HepG2 (cell line): ENCODE measurements around the gene SIAE. TPM values are rescaled to one million over a fixed set of nuclear protein-coding genes. Genes with fewer than 3 reads are reported as not detected.

Source experiments
- ARID5B ChIP-seq: IDR thresholded peaks from 2 replicates; pipeline ENCODE4 v1.4.0; 2020; ENCODE audit warnings: mild to moderate bottlenecking, missing genetic modification reagents
- CTCF ChIP-seq: sonication (generic); formaldehyde crosslinking; IDR thresholded peaks from 2 replicates; pipeline ENCODE4 v1.5.0; 2020; ENCODE audit warnings: mild to moderate bottlenecking, missing genetic modification reagents, moderate library complexity
- ERF ChIP-seq: IDR thresholded peaks from 2 replicates; pipeline ENCODE4 v1.6.1; 2018; ENCODE audit warnings: missing biosample characterization, missing genetic modification reagents
- GATAD1 ChIP-seq: IDR thresholded peaks from 2 replicates; pipeline ENCODE4 v1.6.1; 2016; ENCODE audit warnings: missing genetic modification reagents, missing compliant biosample characterization
- JARID2 ChIP-seq: sonication (generic); formaldehyde crosslinking; IDR thresholded peaks from 2 replicates; pipeline ENCODE4 v1.8.1; 2023; ENCODE audit warnings: missing genetic modification reagents, inconsistent platforms; ENCODE audit not compliant: insufficient replicate concordance
- KLF13 ChIP-seq: sonication (generic); formaldehyde crosslinking; IDR thresholded peaks from 2 replicates; pipeline ENCODE4 v1.4.0; 2020; ENCODE audit warnings: mild to moderate bottlenecking, missing genetic modification reagents
- KLF16 ChIP-seq, 2 experiments: sonication (generic) in 1 of 2; formaldehyde crosslinking in 1 of 2; IDR thresholded peaks; 2 replicates each; pipeline versions ENCODE4 v1.6.1 to v1.8.0; 2016 to 2023; ENCODE audit warnings: missing genetic modification reagents in 2 of 2, missing compliant biosample characterization in 1 of 2
- MED8 ChIP-seq: sonication (generic); formaldehyde crosslinking; IDR thresholded peaks from 2 replicates; pipeline ENCODE4 v1.8.1; 2023; ENCODE audit warnings: mild to moderate bottlenecking, missing genetic modification reagents; ENCODE audit not compliant: insufficient replicate concordance
- PPARG ChIP-seq: conservative IDR thresholded peaks from 2 replicates; pipeline ENCODE4 v1.6.1; 2016; ENCODE audit warnings: missing biosample characterization, missing genetic modification reagents
- RXRA ChIP-seq: sonication (generic); formaldehyde crosslinking; IDR thresholded peaks from 2 replicates; pipeline ENCODE4 v1.5.1; 2020; ENCODE audit warnings: missing genetic modification reagents
- RXRB ChIP-seq: IDR thresholded peaks from 2 replicates; pipeline ENCODE4 v1.6.1; 2016; ENCODE audit warnings: borderline replicate concordance, missing genetic modification reagents, missing compliant biosample characterization
- SNAPC5 ChIP-seq: sonication (generic); formaldehyde crosslinking; IDR thresholded peaks from 2 replicates; pipeline ENCODE4 v1.8.1; 2023; ENCODE audit warnings: mild to moderate bottlenecking, missing genetic modification reagents, borderline replicate concordance
- SOX13 ChIP-seq, 3 experiments: fragments of 450-650 bp in 1 of 3; sonication (generic) in 1 of 3; formaldehyde crosslinking in 1 of 3; IDR thresholded peaks in 2 of 3; conservative IDR thresholded peaks in 1 of 3; 2 replicates each; pipeline versions ENCODE4 v1.5.0 to v1.6.1; 2016 to 2020; ENCODE audit warnings: antibody characterized with exemption in 1 of 3, mild to moderate bottlenecking in 1 of 3, missing compliant biosample characterization in 1 of 3, missing genetic modification reagents in 1 of 3, moderate library complexity in 1 of 3
- STAG1 ChIP-seq: sonication (generic); formaldehyde crosslinking; IDR thresholded peaks from 2 replicates; pipeline ENCODE4 v1.4.0; 2020; ENCODE audit warnings: missing genetic modification reagents
- TCF12 ChIP-seq, 2 experiments: fragments of 450-650 bp in 1 of 2; sonication (generic) in 1 of 2; formaldehyde crosslinking in 1 of 2; IDR thresholded peaks; 2 replicates each; pipeline versions ENCODE4 v1.6.1 to v1.8.0; 2017 to 2022; ENCODE audit warnings: antibody characterized with exemption in 1 of 2, mild to moderate bottlenecking in 1 of 2, missing genetic modification reagents in 1 of 2, moderate library complexity in 1 of 2
- WIZ ChIP-seq: sonication (generic); formaldehyde crosslinking; IDR thresholded peaks from 2 replicates; pipeline ENCODE4 v1.5.1; 2020; ENCODE audit warnings: mild to moderate bottlenecking, missing genetic modification reagents
- YEATS2 ChIP-seq: sonication (generic); formaldehyde crosslinking; IDR thresholded peaks from 2 replicates; pipeline ENCODE4 v1.4.0; 2020; ENCODE audit warnings: missing genetic modification reagents, borderline replicate concordance
- ZNF232 ChIP-seq: sonication (generic); formaldehyde crosslinking; IDR thresholded peaks from 2 replicates; pipeline ENCODE4 v1.4.0; 2020; ENCODE audit warnings: missing genetic modification reagents, borderline replicate concordance
- ZNF331 ChIP-seq: sonication (generic); formaldehyde crosslinking; IDR thresholded peaks from 2 replicates; pipeline ENCODE4 v1.4.0; 2020; ENCODE audit warnings: missing genetic modification reagents
- ZNF431 ChIP-seq: sonication (generic); formaldehyde crosslinking; IDR thresholded peaks from 2 replicates; pipeline ENCODE4 v1.9.0; 2022; ENCODE audit warnings: missing genetic modification reagents, low read depth, mild to moderate bottlenecking, borderline replicate concordance
- ZNF772 ChIP-seq: sonication (generic); formaldehyde crosslinking; IDR thresholded peaks from 2 replicates; pipeline ENCODE4 v1.5.0; 2020; ENCODE audit warnings: mild to moderate bottlenecking, missing genetic modification reagents
- ZNF800 ChIP-seq: sonication (generic); formaldehyde crosslinking; IDR thresholded peaks from 2 replicates; pipeline ENCODE4 v1.4.0; 2020; ENCODE audit warnings: missing genetic modification reagents
- polyA plus RNA-seq, 8 experiments: library from polyadenylated mRNA; depleted of rRNA in 3 of 8; stranded (reverse) in 7 of 8; unstranded in 1 of 8; fragments of >200 nt; fragmentation: Illumina TruSeq in 4 of 8; extraction: Trizol in 4 of 8; gene quantifications; 2 replicates each; pipeline versions ENCODE4 v1.2.1 to v1.2.3, GENCODE V29; 2011 to 2016; ENCODE audit warnings: low read depth in 4 of 8, missing spikeins in 1 of 8, mixed read lengths in 1 of 8; ENCODE audit not compliant: insufficient read depth in 1 of 8
- total RNA-seq, 5 experiments: library from RNA; depleted of rRNA; stranded (reverse); fragments of >200 nt; fragmentation: Illumina TruSeq; extraction: Trizol; gene quantifications; 2 replicates each; pipeline ENCODE4 v1.2.3, GENCODE V29; 2016; ENCODE audit warnings: low read depth in 1 of 5

SIAE gene
- total and polyA plus RNA-seq, 2 of the 13 experiments (the other 11 are each of a cell fraction or from before 2014, with no cell fraction given): 7.0 to 22.4 TPM

- TF ChIP-seq RXRA (CRISPR knock-in tag) (peak; percentile 59; the same call in 1 of the 2 replicates), KLF13 (CRISPR knock-in tag) (no peak), STAG1 (CRISPR knock-in tag) (peak; percentile 92), SOX13 (IDR thresholded peaks at IDR 0.05) (no peak), SOX13 (CRISPR knock-in tag; conservative IDR thresholded peaks at IDR 0.05 in 1 of 2, IDR thresholded peaks at IDR 0.05 in 1 of 2) (0 out of 4 replicates have a peak, but pooled peaks of 1 of the 2 experiments have one; percentile 14), ERF (0 out of 2 replicates have a peak, but pooled peaks have one; percentile 18), YEATS2 (0 out of 2 replicates have a peak, but pooled peaks have one; percentile 12), JARID2 (no peak), MED8 (CRISPR knock-in tag) (no peak), ZNF800 (CRISPR knock-in tag) (peak; percentile 56; the same call in 1 of the 2 replicates), KLF16 (CRISPR knock-in tag; IDR thresholded peaks at IDR 0.05) (0 out of 4 replicates have a peak, but pooled peaks of 1 of the 2 experiments have one; percentile 43), ZNF772 (CRISPR knock-in tag) (no peak), WIZ (no peak), ARID5B (CRISPR knock-in tag) (peak; percentile 40; the same call in 1 of the 2 replicates), ZNF331 (CRISPR knock-in tag) (0 out of 2 replicates have a peak, but pooled peaks have one; percentile 28), SNAPC5 (CRISPR knock-in tag) (no peak), ZNF232 (CRISPR knock-in tag) (no peak), TCF12 (IDR thresholded peaks at IDR 0.05) (no peak), TCF12 (CRISPR knock-in tag; IDR thresholded peaks at IDR 0.05) (no peak), ZNF431 (CRISPR knock-in tag) (no peak), CTCF (CRISPR knock-in tag) (peak; percentile 91), RXRB (CRISPR knock-in tag) (peak; percentile 70), PPARG (CRISPR knock-in tag) (0 out of 2 replicates have a peak, but pooled peaks have one; percentile 34), GATAD1 (0 out of 2 replicates have a peak, but pooled peaks have one; percentile 15)
Observed at GRCh38 chr11:124669193-124669592, 4.3 kb downstream of the SIAE start (continued).
